Measurements from ENCODE around the gene LYPLAL1.

Gene LYPLAL1

DNA sequence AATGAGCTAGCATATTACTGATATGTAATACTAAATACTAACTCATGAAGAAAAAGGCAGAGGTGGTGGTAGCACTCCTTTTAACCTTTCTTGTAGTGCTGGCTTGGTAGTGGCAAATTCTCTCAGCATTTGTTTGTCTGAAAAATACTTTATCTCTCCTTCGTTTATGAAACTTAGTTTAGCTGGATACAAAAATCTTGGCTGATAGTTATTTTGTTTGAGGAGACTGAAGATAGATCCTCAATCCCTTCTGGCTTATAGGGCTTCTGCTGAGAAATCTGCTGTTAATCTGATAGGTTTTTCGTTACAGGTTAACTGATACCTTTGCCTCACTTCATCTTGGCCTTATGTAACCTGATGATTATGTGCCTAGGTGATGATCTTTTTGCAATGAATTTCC, 87.8 kb downstream of the LYPLAL1 start:
- Histone ChIP-seq H3K27me3 (ENCODE audit: control insufficient read depth, insufficient read depth, low read length) (no peaks in the 10 kb centered on the region), H3K27ac (ENCODE audit: low read length) (no peak overlapping the region), H3K9ac (ENCODE audit: low read length) (no peak overlapping the region), H3K36me3 (ENCODE audit: control insufficient read depth, low read depth, low read length) (no peaks in the 10 kb centered on the region), H3K4me1 (ENCODE audit: control insufficient read depth, low read depth, low read length) (peaks cover 12% of the 10 kb centered on the region), H3K4me3 (ENCODE audit: low read length) (no peak overlapping the region), H3K9me3 (ENCODE audit: control insufficient read depth, low read depth, low read length) (no peaks in the 10 kb centered on the region)

All from iPS-18a (cell line).